ENCODE results near the gene HMCN1.
"Not testable (repeated sequence)": the region's sequence is repeated elsewhere in the genome, so short reads cannot be mapped to it uniquely, and the experiment has no call there.

HMCN1 gene

DNA sequence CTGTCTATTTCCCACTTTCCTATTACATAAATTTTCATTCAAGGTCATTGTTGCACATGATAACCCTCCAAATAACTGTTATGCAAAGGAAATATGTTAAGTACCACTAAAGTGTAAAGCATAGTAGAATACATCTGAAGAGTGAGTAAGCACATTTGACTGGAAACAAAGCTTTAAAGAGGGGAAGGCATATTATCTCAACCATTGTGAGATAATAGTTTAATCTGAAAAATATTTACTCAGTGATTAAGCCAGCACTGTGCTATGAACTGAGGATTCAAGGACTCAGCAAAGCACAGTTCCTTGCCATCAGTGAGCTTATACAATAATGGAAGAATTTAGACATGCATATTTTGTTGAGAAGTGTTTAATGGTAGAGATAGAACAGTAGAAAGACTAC is 127.4 kb downstream of the HMCN1 start:
- Histone ChIP-seq H3K9ac (ENCODE audit: low read depth, low read length) (no peak overlapping the region), H3K9me3 (ENCODE audit: control insufficient read depth, insufficient read depth, low read length) (peaks cover 2% of the 10 kb centered on the region; the same call in 1 of the 2 replicates), H3K36me3 (ENCODE audit: insufficient read depth, low read length) (no peaks in the 10 kb centered on the region), H3K4me1 (ENCODE audit: insufficient read depth, low read length) (peaks cover 35% of the 10 kb centered on the region)

DNA sequence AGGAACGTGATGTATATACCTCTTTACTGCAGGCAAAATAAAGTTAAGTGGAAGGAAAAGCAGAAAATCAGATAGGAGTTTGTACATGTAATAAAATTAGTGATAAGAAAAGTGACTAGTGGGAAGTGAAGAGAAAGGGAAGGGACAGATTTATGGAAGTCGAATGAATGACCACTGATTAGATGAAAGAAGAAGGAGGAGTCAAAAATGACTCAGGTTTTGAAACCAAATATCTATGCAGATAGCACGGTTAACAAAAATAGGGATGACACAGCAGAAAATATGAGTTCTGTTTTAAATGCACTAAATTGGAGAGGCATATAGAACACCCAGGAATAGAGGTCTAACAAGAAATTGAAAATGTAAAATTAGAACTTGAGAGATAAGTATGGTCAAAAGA is 128.0 kb downstream of the HMCN1 start:
- Histone ChIP-seq H3K9ac (ENCODE audit: low read depth, low read length) (no peak overlapping the region), H3K9me3 (ENCODE audit: control insufficient read depth, insufficient read depth, low read length) (peaks cover 2% of the 10 kb centered on the region; the same call in 1 of the 2 replicates), H3K4me1 (ENCODE audit: insufficient read depth, low read length) (peaks cover 35% of the 10 kb centered on the region), H3K36me3 (ENCODE audit: insufficient read depth, low read length) (no peaks in the 10 kb centered on the region)

DNA sequence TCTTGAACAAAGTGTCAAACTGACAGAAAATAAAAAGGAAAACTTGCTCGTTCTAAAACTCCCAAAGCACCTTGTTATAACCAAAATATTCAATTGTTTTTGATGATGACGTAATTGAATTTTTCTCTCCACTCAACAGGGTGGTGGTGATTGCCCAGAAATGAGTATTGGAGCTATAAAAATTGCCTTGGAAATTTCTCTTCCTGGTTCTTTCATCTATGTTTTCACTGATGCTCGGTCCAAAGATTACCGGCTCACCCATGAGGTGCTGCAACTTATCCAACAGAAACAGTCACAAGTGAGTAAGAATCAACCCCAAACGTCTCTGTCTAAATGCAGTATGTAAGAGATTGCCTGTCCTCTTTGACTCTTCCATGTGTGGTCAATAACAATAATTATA is 130.1 kb downstream of the HMCN1 start:
- H3K4me1 ChIP-seq (ENCODE audit: insufficient read depth, low read length), result peaks cover 28% of the 10 kb centered on the region
- no peak overlapping the region for H3K9ac ChIP-seq (ENCODE audit: low read depth, low read length)
- H3K36me3 ChIP-seq (ENCODE audit: insufficient read depth, low read length), result no peaks in the 10 kb centered on the region
- peaks cover 2% of the 10 kb centered on the region; the same call in 1 of the 2 replicates for H3K9me3 ChIP-seq (ENCODE audit: control insufficient read depth, insufficient read depth, low read length)

DNA sequence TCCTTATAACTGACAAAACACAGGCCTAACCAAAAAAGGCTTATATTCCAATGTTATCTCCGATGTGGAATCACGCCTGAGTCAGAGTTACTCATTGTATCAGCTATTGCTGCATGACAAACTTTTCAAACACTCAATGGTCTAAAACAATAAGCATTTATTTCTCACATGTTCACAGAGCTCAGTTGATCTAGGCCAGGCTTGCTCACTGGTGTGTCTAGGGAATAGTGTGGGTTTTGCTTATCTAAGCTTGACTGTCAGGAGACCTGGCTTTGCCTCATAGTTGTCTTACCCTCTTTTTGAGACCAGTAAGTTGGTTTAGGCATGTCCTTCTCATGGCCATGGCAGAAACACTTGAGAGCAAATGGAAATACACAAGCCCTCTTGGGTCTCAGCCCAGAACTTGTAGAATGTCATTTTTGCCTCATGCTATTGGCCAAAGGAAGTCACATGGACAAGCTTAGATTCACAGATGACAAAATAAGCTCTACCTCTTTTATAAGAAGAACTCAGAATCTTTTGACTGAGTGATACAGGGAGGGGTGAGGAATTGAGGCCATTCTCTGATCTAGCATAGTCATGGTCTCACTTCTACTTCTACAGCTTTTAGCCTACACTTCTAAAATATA is 130.8 kb downstream of the HMCN1 start:
- Histone ChIP-seq H3K9me3 (ENCODE audit: control insufficient read depth, insufficient read depth, low read length) (peaks cover 2% of the 10 kb centered on the region; the same call in 1 of the 2 replicates), H3K4me1 (ENCODE audit: insufficient read depth, low read length) (peaks cover 28% of the 10 kb centered on the region), H3K9ac (ENCODE audit: low read depth, low read length) (no peak overlapping the region), H3K36me3 (ENCODE audit: insufficient read depth, low read length) (no peaks in the 10 kb centered on the region)

DNA sequence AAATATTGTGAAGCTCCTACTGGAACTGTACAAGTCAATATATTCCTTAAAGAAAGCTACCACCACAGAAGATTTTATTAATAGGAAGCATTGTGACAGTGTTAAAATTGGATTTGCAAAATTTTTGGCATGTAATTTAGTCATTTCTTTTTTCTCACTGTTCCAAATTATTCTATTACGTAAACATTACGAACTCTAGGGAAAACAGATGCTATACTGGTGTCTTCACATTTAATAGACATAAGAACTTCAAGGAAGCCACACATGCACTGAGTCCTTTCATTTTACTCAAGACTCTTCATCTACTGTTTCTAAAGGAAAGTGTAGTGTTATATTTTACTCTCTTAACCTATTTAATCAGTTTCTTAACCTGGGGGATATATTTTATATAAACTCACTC is 135.4 kb downstream of the HMCN1 start:
- peaks cover 6% of the 10 kb centered on the region; the same call in 1 of the 2 replicates for H3K4me1 ChIP-seq (ENCODE audit: insufficient read depth, low read length)
- no peaks in the 10 kb centered on the region for H3K9me3 ChIP-seq (ENCODE audit: control insufficient read depth, insufficient read depth, low read length)
- H3K9ac ChIP-seq (ENCODE audit: low read depth, low read length), result no peak overlapping the region
- no peaks in the 10 kb centered on the region for H3K36me3 ChIP-seq (ENCODE audit: insufficient read depth, low read length)

DNA sequence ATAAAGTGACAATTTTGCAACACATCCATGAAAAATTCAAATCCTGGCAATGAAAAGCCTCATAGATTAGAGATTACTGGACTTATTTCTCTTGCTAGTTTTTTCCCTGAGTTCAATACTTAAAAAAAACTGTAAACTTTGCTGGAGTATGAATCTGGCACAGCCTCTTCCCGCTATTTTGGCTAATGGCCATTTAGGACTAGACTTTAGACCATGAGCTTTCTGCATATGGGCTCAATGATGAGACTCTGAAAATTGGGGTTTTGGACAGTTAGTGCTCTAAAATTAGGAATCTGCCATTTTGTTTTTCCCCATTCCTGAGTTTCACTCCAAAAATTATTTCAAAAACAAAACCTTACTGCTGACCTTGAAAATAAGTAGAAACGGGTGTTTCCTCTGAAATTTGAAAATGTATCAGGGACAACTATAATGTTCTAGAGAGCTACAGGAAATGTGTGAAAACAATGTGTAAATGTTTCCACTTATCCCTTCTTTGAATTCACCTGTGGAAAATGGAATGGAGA is 137.5 kb downstream of the HMCN1 start:
- Histone ChIP-seq H3K9ac (ENCODE audit: low read depth, low read length) (no peak overlapping the region), H3K4me1 (ENCODE audit: insufficient read depth, low read length) (peaks cover 6% of the 10 kb centered on the region; the same call in 1 of the 2 replicates), H3K36me3 (ENCODE audit: insufficient read depth, low read length) (no peaks in the 10 kb centered on the region), H3K9me3 (ENCODE audit: control insufficient read depth, insufficient read depth, low read length) (no peaks in the 10 kb centered on the region)

DNA sequence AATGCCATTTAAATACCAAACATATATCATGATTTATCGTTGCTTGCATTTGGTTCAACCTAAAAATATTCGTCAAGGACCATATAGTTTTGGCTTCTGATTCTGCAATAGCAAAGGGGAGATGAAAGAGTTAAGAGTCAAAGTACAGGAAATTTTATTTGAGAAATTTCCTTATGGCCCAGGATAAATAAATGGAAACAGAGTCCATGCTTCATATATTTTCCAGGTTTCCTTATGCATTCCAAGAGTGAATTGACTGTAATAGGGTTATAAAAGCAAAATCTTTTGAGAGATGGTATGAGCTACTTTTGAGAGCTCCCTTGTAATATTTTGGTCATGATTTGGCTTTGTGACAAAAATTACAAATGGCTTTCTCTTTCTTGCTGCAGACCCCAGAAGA is 140.1 kb downstream of the HMCN1 start:
- peaks cover 6% of the 10 kb centered on the region; the same call in 1 of the 2 replicates for H3K4me1 ChIP-seq (ENCODE audit: insufficient read depth, low read length)
- no peak overlapping the region for H3K9ac ChIP-seq (ENCODE audit: low read depth, low read length)
- no peaks in the 10 kb centered on the region for H3K36me3 ChIP-seq (ENCODE audit: insufficient read depth, low read length)
- H3K9me3 ChIP-seq (ENCODE audit: control insufficient read depth, insufficient read depth, low read length), result no peaks in the 10 kb centered on the region

DNA sequence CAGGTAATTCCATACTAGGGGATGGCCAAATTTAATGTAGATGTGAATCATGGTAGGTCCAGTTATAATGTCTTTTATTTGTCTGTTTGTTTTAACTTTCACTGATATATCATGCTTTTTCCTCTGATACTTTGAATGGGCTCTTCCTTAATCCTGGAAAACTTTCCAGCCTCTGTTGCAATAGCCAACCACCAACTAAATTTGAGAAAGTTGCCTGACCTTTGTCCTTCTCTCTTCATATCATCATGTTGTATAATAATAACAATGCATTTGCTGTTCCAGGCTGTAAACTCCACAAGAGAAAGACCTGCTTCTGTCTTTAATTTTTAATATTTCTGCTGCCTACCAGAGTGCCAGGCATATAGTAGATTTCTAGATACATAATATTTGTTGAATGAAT is 146.1 kb downstream of the HMCN1 start:
- Histone ChIP-seq H3K4me1 (ENCODE audit: insufficient read depth, low read length) (no peaks in the 10 kb centered on the region), H3K9me3 (ENCODE audit: control insufficient read depth, insufficient read depth, low read length) (no peaks in the 10 kb centered on the region), H3K9ac (ENCODE audit: low read depth, low read length) (no peak overlapping the region), H3K36me3 (ENCODE audit: insufficient read depth, low read length) (no peaks in the 10 kb centered on the region)

DNA sequence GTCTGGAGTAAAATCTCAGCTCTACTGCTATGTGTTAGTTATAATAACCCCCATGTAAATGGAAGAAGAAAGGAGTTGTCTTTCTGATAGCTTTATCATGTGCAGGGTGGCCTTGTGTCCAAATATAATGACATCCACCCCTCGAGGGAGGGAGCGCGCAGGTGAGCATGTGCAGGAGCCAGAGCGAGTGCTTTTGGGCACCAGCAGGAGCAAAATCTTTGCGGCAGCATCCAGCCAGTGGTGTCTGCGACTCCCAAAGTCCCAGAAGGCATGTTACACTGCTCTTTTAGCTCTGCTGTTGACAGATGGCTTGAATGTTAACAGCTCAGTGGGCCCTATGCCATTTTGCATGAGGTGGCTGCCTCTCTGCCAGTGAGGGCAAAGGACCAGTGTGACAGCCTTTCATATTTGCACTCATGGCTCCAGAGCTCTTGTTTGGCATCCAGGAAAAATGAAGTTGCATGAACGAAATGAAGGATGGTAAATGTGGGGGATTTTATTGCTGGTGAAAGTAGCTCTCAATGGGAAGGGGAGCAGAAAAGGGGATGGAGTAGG is 146.7 kb downstream of the HMCN1 start:
- Histone ChIP-seq H3K9me3 (ENCODE audit: control insufficient read depth, insufficient read depth, low read length) (no peaks in the 10 kb centered on the region), H3K36me3 (ENCODE audit: insufficient read depth, low read length) (no peaks in the 10 kb centered on the region), H3K4me1 (ENCODE audit: insufficient read depth, low read length) (no peaks in the 10 kb centered on the region), H3K9ac (ENCODE audit: low read depth, low read length) (no peak overlapping the region)

DNA sequence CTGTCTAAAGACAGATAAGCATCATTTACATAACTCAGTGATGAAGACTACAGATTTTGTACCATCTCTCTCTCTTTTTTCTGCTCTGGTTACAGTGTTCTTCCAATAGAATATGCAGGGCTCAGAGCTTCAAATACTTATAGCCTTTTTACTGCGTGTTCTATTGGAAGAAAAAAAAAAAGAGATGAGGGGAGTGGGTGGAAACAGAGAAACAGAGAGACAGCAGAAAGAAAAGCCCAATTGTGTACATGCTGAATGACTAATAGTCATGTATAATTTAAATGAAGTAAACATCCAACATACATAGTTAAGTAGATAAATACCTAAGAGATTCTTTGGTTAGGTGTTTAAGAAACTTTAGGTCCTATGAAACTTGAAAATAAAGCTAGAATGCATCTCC is 151.9 kb downstream of the HMCN1 start:
- no peak overlapping the region for H3K9ac ChIP-seq (ENCODE audit: low read depth, low read length)
- H3K4me1 ChIP-seq (ENCODE audit: insufficient read depth, low read length), result no peaks in the 10 kb centered on the region
- H3K36me3 ChIP-seq (ENCODE audit: insufficient read depth, low read length), result no peaks in the 10 kb centered on the region
- no peaks in the 10 kb centered on the region for H3K9me3 ChIP-seq (ENCODE audit: control insufficient read depth, insufficient read depth, low read length)

DNA sequence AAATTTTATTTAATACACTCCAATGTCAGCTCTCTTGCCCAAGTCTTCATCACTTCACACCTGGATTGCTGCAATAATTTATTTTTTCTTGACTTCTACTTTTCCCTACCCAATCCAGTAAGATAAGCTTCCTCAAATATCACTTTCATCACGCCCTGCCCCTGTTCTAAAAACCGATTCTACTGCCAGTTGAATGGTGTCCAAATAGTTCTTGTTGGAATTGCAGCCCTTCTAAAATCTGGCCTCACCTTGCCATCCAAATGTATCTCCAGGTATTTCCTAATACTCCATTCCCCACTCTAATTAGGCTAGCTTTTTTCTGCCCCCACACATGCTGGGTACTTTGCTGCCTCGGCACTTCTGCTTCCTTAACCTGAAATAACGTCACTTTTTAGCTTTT is 152.5 kb downstream of the HMCN1 start:
- no peaks in the 10 kb centered on the region for H3K36me3 ChIP-seq (ENCODE audit: insufficient read depth, low read length)
- no peak overlapping the region for H3K9ac ChIP-seq (ENCODE audit: low read depth, low read length)
- no peaks in the 10 kb centered on the region for H3K4me1 ChIP-seq (ENCODE audit: insufficient read depth, low read length)
- H3K9me3 ChIP-seq (ENCODE audit: control insufficient read depth, insufficient read depth, low read length), result no peaks in the 10 kb centered on the region

DNA sequence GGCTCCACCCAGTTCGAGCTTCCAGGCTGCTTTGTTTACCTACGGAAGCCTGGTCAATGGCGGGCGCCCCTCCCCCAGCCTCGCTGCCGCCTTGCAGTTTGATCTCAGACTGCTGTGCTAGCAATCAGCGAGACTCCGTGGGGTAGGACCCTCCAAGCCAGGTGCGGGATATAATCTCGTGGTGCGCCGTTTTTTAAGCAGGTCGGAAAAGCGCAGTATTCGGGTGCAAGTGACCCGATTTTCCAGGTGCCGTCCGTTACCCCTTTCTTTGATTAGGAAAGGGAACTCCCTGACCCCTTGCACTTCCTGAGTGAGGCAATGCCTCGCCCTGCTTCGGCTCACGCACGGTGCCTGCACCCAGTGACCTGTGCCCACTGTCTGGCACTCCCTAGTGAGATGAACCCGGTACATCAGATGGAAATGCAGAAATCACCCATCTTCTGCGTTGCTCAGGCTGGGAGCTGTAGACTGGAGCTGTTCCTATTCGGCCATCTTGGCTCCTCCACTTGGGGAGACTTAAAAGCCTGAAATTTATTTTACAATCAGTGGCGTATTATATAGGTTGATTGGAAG is 158.7 kb downstream of the HMCN1 start:
- H3K9ac ChIP-seq (ENCODE audit: low read depth, low read length); H3K36me3 ChIP-seq (ENCODE audit: insufficient read depth, low read length); H3K9me3 ChIP-seq (ENCODE audit: control insufficient read depth, insufficient read depth, low read length): not testable (repeated sequence)
- peaks cover 12% of the 10 kb centered on the region; the same call in 1 of the 2 replicates for H3K4me1 ChIP-seq (ENCODE audit: insufficient read depth, low read length)

DNA sequence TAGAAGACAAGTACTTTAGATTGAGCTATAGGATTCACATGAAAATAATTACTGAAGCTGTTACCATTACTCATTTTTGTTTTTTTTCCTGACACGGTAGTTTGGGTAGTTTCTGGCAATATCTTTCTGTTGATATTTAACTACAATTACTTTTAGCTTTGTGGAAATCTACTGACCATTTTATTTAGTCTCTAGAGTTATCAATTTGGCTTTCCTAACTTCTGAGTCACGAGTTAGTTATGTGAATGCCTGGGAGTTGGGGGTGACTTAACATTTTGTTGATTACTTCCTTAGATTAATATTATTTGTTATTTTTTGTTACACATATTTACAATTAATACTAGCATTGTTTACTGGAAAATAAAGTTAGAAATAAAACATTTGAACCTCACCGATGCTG is 160.6 kb downstream of the HMCN1 start:
- Histone ChIP-seq H3K9ac (ENCODE audit: low read depth, low read length) (no peak overlapping the region), H3K36me3 (ENCODE audit: insufficient read depth, low read length) (no peaks in the 10 kb centered on the region), H3K9me3 (ENCODE audit: control insufficient read depth, insufficient read depth, low read length) (no peaks in the 10 kb centered on the region; the same call in 1 of the 2 replicates), H3K4me1 (ENCODE audit: insufficient read depth, low read length) (peaks cover 12% of the 10 kb centered on the region; the same call in 1 of the 2 replicates)

DNA sequence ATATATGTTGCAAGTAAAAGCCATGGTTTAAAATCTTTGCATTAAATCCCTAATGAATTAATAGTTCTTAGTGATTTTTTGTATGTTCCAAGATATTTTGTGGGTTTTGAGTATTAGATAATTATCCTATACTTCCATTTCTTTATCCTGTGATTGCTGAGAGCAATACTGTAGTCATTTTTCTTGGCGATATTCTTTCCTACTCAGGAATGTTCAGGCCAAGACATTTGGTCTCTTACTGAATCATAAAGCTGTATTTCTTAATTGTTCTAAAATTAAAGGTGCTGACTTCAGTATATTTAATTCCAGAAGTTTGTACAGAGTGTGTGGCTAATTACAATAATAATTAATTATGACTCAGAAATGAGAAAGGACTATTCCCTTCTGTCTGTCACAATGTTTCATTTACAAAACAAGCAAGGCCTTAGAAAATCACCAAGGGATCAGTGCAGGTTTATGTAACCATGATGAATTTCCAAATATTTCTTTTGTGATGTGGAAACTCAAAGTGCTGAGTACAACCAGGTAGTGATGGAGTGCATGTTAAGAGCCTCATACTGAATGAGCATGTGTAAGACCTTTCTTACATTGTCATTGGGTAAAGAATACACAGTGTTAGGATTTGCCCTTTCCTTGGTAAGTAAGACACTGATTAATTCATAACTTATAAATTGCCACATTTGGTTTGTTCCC is 161.2 kb downstream of the HMCN1 start:
- Histone ChIP-seq H3K9me3 (ENCODE audit: control insufficient read depth, insufficient read depth, low read length) (no peaks in the 10 kb centered on the region; the same call in 1 of the 2 replicates), H3K36me3 (ENCODE audit: insufficient read depth, low read length) (no peaks in the 10 kb centered on the region), H3K4me1 (ENCODE audit: insufficient read depth, low read length) (peaks cover 12% of the 10 kb centered on the region; the same call in 1 of the 2 replicates)

More for the DNA sequence above, 161.2 kb downstream of the HMCN1 start:
- H3K9ac ChIP-seq (ENCODE audit: low read depth, low read length), result no peak overlapping the region

Data from ES-I3 (cell line).